Left cardiac atrium (tissue), 4 donors: ENCODE results near the gene BTG4. TPM values are rescaled to one million over a fixed set of nuclear protein-coding genes. Genes with fewer than 3 reads are reported as not detected.

ENCODE experiments used
- ATAC-seq, 2 donors: fragments of 200-7000 bp; cut with Tn5 transposase; one replicate each; pipeline ENCODE4 v1.9.1; 2020; ENCODE audit warnings: mild to moderate bottlenecking in 2 of 2, moderate library complexity in 2 of 2
- DNase-seq: peaks from one replicate; pipeline ENCODE4 v3.0.0-alpha.2; 2020
- intact Hi-C, 2 donors: fragments of 100-400 bp; cut with DNase I; formaldehyde crosslinking; loops; one replicate each; pipeline versions ENCODE4 v1.14.1 to v1.15.1; 2022 to 2023
- total RNA-seq, 2 donors: library from RNA; stranded (reverse); fragmentation: NEBNext Ultra II Directional; extraction: Animal tissue kit (Norgen Biotek cat#: 25700); gene quantifications; one replicate each; pipeline ENCODE4 v1.2.1, GENCODE V29; 2021
- donor health status: DM: no; HTN: yes; CAD: no.
- donor health status: DM: no; HTN: yes; CAD: no; lungs with severe emphysema.
- donor health status: DM: yes; HTN: yes; CAD: no.
- donor health status: Dilated cardiomyopathy.

The BTG4 gene
- total RNA-seq, 2 donors from 2014 or later: not detected

DNA sequence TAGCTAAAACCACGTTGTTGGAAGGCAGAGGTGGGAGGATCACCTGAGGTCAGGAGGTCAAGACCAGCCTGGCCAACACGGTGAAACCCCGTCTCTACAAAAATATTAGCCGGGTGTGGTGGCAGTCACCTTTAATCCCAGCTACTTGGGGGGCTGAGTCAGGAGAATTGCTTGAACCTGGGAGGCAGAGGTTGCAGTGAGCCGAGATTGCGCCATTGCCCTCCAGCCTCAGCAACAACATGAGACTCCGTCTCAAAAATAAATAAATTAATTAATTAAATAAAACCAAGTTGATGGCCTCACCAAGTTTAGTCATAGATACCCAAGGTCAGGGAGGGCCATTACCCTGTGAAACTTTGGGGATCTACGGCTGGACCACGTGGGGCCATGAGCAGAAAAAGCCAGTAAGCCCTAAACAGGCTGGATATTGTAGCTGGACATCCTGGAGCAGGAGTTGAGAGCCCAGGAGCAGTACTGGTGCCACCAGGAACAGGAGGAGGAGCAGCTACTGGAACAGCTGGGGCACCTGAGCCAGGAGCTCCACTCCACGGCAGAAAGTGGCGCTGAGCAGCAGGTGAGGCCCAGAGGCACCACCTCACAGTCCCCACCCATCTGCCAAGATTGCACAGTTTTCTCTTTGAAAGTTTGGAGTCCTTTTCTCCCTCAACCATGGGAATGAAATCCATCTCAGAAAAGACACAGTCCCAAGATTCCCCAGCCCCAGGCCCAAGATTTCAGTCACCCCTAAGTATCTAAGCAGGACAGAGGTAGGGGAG, 50.5 kb downstream of the BTG4 start:
- ATAC-seq: no peak
- intact Hi-C loops: no loop called here

DNA sequence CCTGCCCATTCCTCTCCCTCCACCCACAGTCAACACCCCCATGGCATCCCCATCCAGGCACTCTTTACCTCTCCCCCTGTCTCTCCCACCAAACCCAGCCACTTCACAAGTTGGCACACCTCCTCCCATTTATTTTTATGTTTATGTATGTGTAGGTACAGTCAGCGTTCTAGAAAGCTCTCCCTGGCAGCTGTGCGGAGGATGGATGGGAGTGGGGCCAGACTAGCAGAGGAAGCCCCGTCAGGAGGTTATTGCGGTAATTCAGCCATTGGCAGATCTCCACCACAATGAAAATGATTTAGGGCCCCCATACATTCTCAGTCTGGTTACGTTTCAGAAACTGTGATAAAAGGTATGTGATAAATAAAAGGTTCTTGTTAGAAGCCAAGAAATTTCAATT, 51.3 kb downstream of the BTG4 start:
- no peak for ATAC-seq
- DNase-seq: no peak
- intact Hi-C loops: no loop called here

More for the DNA sequence above, 50.5 kb downstream of the BTG4 start:
- no peak for DNase-seq

DNA sequence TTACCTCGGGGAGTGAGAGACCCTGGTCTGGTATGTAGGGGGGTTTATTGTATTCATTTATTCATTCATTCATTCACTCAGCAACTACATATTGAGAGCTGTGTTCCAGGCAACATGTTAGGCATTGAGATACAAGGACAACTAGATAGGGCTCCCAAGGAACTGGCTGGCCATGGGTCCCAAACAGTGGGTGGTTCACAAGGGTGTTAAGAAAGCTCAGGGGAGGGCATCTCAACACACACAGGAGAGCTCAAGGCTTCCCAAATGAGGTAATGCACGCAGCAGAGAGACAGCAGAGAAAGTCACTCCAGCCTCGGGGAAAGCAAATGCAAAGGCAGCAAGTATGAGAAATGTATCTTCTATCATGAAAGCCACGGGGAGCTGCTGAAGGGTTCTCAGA, 51.8 kb downstream of the BTG4 start:
- ATAC-seq (no peak), DNase-seq (no peak)
- intact Hi-C loops: no loop called here

DNA sequence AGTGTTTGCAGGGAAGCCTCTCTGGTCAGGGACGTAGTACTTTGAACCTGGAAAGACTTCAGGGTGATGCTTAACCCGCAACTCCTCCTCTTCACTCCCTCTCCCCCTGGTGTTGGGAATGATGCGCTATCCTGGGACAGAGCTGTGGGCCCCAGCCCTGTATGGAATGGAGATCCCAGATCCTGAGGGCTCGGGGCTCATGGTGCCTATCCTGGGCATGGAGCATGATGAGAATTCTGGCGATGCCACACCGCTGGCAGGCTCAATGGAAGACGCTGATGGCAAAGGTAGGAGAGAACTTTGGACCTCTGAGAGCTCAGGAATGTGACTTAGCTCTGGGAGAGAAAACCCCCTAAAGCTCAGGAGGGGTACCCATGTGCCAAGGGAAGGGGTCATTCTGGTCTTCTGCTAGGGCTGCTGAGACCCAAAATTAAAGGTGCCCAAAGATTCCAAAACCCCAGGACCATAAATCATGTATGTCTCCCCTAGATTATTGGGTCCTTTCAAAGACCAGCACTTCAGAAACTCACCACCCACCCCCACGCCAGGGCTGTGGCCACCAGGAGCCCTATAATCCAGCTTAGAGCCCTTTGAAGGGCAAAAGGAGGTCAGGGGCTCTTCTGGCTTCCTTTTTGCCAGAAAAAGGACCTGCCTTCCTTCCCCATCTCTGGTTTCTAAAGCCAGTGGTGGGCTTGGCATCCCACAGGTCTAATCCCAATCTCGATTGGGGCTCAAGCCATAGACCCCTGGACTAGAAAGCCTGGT, 52.5 kb downstream of the BTG4 start:
- ATAC-seq: no peak
- DNase-seq: no peak
- intact Hi-C loops: loop anchor here in 1 of 2 donors (10.0 kb wide), 1 partner anchor 385 kb away; no protein-coding TSS in a partner anchor

DNA sequence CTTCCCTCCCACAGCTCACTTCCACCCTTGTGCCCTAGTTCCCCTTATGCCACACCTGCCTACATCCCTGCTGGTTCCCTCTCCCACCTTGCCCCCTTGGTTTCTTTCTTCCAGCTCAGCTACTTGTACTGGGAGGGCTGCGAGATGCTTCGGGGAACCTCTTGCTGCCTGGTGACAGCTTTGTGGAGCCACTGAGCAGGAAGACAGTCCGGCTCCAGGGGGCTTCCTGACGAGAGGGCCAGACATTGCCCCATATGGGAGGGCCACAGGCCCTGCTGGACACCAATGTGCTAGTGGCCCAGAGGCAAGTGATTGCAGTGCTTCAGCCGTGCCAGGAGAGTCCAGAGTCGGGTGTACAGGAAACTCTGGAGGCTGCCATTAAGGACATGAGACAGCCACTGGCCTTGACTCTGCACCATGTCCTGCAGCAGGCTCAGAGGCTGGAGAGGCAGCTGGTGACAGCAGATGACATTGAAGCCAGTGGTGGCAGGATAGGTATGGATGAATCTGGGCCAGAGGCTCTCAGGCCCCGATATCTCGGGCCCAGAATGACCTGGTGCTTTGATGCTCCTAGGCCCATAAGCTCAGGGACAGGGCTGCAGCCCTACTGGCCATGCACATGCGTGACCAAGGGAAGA, 54.3 kb downstream of the BTG4 start:
- intact Hi-C loops: loop anchor here in 1 of 2 donors (10.0 kb wide), 1 partner anchor 387 kb away; no protein-coding TSS in a partner anchor
- ATAC-seq: no peak
- DNase-seq: no peak

DNA sequence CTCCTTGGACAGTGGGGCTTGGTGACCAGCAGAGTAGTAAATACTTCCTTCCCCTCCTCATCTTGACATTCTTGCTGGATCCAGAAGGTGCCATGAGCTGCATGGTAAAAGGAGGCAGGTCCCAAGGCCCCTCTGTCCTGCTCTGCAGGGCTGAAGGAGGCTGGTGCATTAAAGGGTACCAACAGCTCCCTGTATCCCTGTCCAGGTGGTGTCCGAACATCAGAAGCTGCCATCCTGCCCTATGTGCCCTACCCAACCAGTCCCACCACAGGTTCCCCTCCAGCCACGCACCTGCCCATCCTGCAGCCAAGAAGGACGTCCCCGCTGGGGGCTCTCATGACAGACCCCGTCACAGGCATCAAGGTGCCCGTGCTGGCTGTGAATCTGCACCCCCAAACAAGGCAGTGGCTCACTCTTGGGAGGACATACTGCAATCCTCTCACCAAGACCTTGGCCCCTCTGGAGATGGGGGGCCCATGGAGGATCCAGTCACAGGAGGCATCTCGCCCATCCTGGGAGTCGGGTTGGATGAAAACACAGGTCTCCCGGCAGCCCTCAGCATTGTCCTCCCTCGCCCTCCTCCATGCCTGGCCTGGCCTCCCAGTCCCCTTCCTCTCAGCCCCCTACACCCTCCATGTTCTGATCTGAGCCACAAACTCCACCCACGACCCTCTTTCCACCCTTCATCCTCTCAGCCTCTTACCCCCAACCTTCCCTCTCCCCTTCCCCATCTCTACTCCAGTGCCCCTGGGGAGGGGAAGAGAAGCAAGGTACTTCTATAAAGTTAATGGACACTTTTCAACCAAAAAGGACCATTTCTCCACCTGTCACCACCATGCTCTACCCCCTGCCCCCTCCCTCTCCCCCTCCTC, 55.1 kb downstream of the BTG4 start:
- intact Hi-C loops: loop anchor here in 1 of 2 donors (10.0 kb wide), 1 partner anchor 388 kb away; no protein-coding TSS in a partner anchor
- no peak for DNase-seq

DNA sequence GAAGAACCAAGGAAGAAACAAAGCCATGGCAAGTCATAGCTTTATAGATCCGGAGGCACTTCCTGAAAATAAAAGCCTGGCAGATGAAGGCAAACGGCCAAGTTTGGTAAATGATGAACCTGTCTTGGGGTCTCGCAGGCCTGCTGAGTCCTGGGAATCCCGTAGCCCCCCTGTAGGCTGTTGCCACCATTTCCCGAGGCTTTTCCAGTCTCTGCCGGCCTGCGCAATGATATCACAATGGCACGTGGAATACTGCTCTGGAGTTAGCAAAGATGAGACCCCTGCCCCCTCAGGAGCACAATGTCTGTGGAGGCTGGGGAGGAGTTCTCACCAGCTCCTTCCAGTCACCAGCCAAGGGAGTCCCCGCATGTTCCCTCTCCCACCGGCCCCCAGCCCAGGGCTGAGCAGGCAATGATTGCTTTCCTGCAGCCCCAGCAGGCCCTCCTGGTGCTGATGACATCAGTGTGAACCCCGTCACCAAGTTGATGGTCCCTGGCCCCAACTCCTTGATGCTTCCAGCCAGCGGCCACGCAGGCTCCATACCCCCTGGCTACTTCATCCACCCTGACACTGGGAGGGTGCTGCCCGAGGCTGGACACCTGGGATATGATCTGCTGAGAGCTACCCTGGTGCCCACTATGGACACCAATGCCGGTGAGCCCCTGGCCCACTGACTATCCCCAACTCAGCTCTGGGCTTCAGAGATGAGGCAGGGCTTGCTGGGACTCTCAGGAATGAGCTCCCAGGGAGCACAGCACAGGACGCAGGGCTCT, 55.9 kb downstream of the BTG4 start:
- intact Hi-C loops: loop anchor here in 1 of 2 donors (10.0 kb wide), 1 partner anchor 389 kb away; no protein-coding TSS in a partner anchor
- no peak for DNase-seq
- no peak for ATAC-seq

More for the DNA sequence above, 55.1 kb downstream of the BTG4 start:
- no peak for ATAC-seq

DNA sequence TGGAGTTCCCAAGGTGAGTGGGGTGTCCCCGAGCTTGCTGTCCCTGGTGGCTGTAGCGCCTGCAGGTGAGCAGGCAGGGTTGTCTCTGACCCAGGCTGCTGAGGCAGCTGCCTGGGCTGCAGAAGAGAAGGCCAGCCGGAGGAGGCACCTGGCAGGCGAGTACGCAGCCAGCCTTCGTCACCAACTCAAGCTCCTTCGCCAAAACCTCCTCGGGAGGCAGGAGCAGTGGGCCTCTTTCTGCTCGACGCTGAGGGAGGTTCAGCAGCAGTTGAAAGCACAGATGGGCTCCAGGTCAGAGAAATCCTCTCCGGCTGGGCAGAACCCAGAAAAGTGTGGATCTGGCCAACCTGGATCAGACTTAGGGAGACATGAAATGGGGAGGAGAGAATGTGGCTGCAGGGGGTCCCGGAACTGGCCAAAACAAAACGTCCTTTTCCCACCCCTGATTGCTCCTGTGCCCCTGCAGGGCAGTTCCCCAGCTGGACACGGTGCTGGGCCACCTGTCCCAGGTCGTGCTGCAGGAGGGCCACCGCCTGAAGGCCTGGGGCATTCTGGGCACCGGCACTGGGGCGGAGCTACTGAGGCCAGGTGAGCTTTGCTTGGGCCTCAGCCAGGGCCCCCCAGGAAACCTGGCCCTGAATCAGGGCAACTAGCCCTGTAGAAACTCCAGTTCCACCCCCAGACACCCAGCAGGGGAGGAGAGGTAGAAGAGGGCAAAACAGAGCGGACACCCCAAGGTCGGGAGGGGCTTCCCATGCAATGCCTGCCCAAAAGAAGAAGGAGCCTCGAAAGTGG, 56.7 kb downstream of the BTG4 start:
- ATAC-seq: no peak
- intact Hi-C loops: loop anchor here in 1 of 2 donors (10.0 kb wide), 1 partner anchor 389 kb away; no protein-coding TSS in a partner anchor
- DNase-seq: no peak

DNA sequence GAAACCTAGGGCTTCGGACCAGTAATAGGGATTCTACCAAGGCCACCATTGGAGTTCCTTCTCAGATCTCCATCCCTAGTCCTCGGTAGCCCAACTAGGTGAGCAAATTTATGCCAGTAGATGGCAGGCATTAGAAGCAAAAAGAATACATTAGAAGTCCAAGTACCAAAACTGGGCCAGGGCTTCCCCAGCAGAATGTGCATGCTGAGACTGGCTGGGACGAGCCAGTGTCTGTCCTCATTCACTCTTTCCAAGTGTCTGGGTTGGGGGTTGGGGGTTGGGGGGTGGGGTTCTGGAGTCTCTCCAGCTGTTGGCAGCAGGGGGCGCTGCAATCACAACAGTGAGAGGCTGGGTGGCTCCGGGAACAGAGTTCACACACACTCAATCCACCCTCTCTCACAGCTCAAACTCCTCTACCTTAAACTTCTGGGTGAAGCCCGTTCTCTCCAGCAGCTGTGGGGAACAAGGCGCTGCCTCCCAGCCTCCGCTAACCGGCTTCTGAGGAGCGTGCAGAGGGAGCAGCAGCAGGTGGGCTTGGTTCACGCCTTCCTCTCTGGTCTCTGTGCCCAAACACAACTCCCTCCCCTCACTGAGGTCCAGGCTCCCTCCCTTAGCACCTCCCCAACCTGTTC, 57.5 kb downstream of the BTG4 start:
- ATAC-seq (peak; percentile 14 to 54), DNase-seq (peak; percentile 40)
- intact Hi-C loops: loop anchor here in 1 of 2 donors (10.0 kb wide), 1 partner anchor 390 kb away; no protein-coding TSS in a partner anchor

DNA sequence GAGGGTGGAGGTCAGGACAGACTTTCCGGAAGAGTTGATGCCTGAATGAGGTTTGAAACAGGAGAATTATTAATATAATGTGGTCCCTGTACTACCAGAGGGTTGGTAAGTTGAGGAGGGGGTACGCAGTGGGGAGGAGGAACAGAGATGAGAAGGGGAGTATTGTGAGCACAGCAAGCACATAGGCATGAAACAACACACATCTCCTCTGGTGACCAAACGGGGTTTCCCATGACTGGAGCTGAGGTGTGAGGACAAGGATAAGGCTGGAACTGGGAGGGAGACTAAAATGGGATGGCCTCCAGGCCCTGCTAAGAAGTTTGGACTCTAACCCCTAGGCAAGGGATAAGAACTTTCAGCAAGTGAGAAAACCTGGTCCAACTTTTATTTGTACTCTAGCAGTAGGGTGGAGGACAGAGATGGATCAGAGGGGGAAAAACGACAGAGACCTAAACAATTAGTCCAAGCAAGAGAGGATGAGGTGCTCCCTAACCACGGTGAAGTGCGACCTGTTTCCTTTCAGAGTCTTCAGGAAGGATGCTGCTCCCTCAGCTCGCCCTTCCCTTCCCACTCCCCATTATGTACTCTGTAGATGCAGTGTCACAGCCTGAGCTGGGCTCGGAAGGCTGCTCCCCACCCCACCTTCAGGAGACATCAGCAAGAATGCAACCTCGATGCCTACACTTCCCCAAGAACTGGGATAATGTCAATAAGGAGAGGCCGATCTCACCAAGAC, 59.2 kb downstream of the BTG4 start:
- intact Hi-C loops: loop anchor here in 1 of 2 donors (10.0 kb wide), 1 partner anchor 392 kb away; no protein-coding TSS in a partner anchor
- ATAC-seq: no peak
- DNase-seq: no peak

DNA sequence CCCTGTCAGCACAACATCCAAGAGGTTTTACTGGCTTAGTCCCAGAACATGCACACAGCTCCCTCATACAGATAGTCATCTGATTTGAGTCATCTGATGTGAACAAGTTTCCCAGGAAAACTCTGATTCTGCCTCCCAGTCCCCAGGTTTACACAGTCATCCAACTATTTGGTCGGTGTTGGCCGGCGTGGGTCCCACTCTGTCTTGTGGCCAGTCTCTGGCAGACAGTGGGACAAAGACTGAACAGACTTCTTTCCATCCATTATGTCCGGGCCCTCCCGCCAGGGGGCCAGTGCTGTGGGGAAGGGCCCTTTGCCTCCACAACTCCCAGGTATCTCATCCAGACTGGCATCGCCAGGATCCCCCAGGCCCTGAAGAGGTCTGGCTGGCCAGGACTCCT, 60.0 kb downstream of the BTG4 start:
- ATAC-seq: no peak
- no peak for DNase-seq
- intact Hi-C loops: loop anchor here in 1 of 2 donors (10.0 kb wide), 1 partner anchor 393 kb away; no protein-coding TSS in a partner anchor

DNA sequence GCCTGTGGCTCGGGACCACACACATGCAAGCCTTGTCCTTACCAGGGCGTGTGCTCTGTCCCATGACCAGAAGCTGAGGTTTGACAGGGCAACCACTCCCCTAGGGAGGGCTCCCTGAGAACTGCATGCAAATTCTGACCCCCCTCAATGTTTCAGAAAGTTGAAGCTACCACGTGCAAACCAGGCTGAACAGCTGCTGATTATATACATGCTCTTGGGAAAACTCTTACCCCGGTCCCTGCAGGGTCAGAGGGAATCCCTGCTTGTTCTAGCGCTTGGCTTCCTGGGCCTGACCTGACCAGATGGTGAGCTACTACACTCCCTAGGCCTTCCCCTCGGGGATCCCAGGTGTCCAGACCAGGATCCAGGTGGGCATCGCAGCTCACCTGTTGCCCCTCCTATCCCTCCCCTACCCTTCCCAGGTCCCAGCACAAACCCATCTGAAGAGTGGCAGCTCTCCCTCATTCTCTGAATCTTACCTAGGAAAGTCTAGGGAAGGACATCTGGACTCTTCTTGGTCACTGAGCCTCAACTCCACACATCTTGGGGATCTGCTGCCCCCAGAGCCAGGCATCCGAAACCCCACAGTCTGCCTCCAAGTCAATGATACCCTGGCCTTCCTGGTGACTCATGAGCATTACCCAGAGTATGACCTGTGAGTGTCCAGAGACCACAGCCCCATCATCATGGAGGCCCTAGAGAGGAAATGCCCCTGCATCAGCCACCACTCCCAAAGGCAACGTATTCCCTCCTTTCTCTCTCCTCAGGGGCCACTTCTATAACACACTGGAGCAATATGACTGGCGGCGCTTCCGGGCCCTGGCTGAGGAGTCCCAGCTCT, 61.5 kb downstream of the BTG4 start:
- intact Hi-C loops: loop anchor here in 1 of 2 donors (10.0 kb wide), 1 partner anchor 394 kb away; no protein-coding TSS in a partner anchor

DNA sequence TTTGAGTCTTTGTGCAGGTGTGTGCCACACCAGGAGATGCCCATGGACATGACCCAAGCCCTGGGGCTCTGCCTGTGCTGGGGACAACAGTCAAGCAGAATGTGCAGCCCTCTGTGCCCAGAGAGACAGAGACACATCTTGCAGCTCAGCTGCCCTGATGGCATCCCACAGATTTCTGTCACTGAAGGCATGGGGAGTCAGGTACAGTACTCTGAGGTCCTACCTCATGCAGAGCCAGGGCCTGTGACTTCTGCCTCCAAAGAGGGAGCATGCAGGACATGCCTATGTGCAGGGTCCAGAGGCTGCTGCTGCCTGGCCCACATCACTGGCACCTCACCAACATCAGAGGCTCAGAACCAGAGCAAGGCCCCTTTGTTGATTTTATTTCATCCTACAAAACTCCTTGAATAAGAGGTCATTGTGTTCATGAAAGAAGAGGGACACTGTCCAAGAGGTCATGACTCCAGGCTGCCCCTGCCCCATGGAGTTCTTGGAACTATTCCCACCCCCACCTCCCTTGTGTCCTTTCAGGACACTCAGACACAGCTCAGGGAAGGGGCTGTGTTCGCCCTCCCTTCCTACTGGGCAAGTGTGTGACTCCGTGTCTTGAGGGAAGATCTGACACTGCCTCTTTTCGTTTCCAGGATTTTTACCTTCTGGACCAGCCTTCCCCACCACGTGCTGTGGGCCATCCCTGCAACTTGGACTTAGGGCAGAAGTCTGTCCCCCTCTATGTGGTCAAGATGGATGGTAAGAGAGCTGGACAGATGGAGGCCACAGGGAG, 62.3 kb downstream of the BTG4 start:
- no peak for ATAC-seq
- intact Hi-C loops: loop anchor here in 1 of 2 donors (10.0 kb wide), 1 partner anchor 395 kb away; no protein-coding TSS in a partner anchor
- no peak for DNase-seq

More for the DNA sequence above, 61.5 kb downstream of the BTG4 start:
- no peak for DNase-seq
- no peak for ATAC-seq
